Stimulated activated CD4-positive, alpha-beta T cell treated with anti-CD3 and anti-CD28 coated beads, Interleukin-1b, Interleukin-23, amount 100 ng/mL, for 48 hours (primary cell): ENCODE data around the gene PSORS1C1.
A peak's percentile ranks its signal among the peaks of the same experiment; 100 is the strongest.
"Not testable (repeated sequence)": the region's sequence is repeated elsewhere in the genome, so short reads cannot be mapped to it uniquely, and the experiment has no call there.

Experiments used
- DNase-seq: peaks from one replicate; pipeline ENCODE4 v3.0.0-alpha.2; 2020

PSORS1C1 gene

GRCh38 chr6:31180500-31180899, 65.9 kb downstream of the PSORS1C1 start:
- peak; percentile 61 for DNase-seq

DNA sequence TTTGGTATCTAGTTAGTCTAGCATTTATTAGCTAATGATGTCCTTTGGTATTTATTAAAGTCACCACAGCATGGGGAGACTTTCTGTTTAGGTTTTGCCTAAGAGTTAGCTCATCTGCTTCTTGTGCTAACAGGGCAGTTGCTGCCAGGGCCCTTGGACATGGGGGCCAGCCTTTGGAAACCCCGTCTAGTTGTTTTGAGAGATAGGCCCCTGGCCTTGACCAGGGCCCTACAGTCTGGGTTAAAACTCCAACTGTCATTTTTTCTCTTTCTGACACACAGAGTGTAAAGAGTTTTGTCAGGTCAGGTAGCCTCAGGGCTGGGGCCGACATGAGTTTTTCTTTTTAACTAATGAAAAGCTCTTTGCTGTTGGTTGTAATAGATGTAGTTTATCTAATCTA, 68.7 kb downstream of the PSORS1C1 start:
- not testable (repeated sequence) for DNase-seq

DNA sequence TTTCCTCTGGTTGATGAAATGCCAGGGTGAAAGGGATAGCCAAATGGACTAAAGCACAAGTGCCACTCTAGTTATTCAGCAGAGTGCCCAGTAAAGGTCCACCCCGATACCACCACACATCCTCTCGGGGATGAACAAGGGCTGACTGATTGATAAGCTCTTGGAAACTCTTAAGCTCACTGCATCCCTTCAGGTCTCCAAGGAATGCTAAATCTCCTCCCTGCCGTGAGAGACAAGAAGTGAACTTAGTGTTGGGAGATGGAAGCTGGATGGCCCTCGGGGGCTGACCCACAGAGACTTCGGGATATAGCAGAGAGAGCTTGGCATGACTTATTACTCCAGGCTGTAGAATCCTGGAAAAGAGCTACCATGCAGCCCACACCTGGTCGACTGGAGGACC, 69.3 kb downstream of the PSORS1C1 start:
- not testable (repeated sequence) for DNase-seq

DNA sequence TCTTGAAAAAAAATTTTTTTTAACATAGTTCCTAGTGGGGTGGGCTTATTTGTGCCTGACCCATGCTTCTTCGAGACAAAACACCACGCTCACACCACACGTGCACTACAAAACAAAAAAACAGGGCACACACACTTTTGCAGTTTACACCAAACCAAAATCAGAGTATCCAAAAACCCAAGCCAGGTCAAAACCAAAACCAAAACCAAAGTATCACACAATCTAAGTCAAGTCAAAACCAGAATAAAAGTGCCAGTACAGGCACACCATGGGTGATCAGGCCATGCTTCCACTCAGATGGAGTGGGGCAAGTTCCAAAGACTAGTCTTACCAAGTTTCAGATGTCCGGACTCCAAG, 71.1 kb downstream of the PSORS1C1 start:
- not testable (repeated sequence) for DNase-seq

- no peak for DNase-seq
Measured at GRCh38 chr6:31186052-31186734, 71.6 kb downstream of the PSORS1C1 start.

DNA sequence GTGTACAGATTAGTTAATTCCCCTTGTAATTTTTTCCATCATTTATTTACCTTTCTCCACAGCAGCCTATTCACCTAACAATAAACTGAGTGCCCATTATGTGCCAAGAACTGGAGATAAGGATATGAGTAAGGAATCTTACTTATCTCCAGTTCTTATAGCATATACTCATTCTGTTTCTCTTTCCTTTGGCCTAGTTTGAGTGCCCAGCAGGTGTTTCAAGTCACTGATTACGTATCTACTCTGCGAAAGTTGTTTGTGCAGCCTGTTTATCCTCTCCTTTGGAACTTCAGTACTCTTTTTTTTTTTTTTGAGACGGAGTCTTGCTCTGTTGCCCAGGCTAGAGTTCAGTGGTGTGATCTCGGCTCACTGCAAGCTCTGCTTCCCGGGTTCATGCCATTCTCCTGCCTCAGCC, 73.2 kb downstream of the PSORS1C1 start:
- no peak for DNase-seq

DNA sequence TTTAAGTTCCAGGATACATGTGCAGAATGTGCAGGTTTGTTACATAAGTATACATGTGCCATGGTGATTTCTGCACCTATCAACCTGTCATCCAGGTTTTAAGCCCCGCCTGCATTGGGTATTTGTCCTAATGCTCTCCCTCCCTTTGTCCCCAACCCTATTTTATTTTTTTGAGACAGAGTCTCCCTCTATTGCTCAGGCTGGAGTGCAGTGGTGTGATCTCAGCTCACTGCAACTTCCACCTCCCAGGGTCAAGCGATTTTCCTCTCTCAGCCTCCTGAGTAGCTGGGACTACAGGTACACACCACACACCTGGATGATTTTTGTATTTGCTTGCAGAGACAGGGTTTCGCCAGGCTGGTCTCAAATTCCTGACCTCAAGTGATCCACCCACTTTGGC, 74.6 kb downstream of the PSORS1C1 start:
- DNase-seq: not testable (repeated sequence)
